SK-N-MC (cell line): Measurements from ENCODE around the gene ZDHHC13.

Experiments
- DNase-seq: peaks from one replicate; pipeline ENCODE4 v3.0.0-alpha.2; 2011; ENCODE audit warnings: low read depth, low spot score
- H3K27ac ChIP-seq: fragments of 200-600 bp; sonication (generic); 2 replicates; pipeline ENCODE4 v1.5.1; 2016; ENCODE audit warnings: mixed run types
- H3K36me3 ChIP-seq: fragments of 200-600 bp; sonication (generic); 2 replicates; pipeline ENCODE4 v1.6.1; 2017; ENCODE audit warnings: antibody characterized with exemption, low read length, mixed read lengths; ENCODE audit not compliant: insufficient read depth
- H3K4me3 ChIP-seq: fragments of 200-600 bp; sonication (generic); 2 replicates; pipeline ENCODE4 v1.5.1; 2016
- H3K9ac ChIP-seq: fragments of 200-600 bp; sonication (generic); 2 replicates; pipeline ENCODE4 v1.8.0; 2017; ENCODE audit warnings: mixed run types, mixed read lengths; ENCODE audit not compliant: insufficient read length
- H3K9me3 ChIP-seq: fragments of 200-600 bp; sonication (generic); 2 replicates; pipeline ENCODE4 v1.6.1; 2017; ENCODE audit warnings: low read depth, mild to moderate bottlenecking, antibody characterized with exemption, low read length, moderate library complexity, mixed read lengths
- EZH2 ChIP-seq: fragments of 200-600 bp; sonication (generic); IDR thresholded peaks from one replicate; pipeline ENCODE4 v1.6.1; 2017; ENCODE audit warnings: antibody characterized with exemption
- FOXP2 ChIP-seq: optimal IDR thresholded peaks from 2 replicates; pipeline ENCODE3; 2011; ENCODE audit warnings: mild to moderate bottlenecking, moderate library complexity; ENCODE audit not compliant: insufficient read depth; ENCODE audit errors: extremely low read length, control extremely low read depth
- POLR2AphosphoS5 ChIP-seq: IDR thresholded peaks from 2 replicates; pipeline ENCODE4 v1.6.1; 2012; ENCODE audit warnings: mild to moderate bottlenecking, low read depth, low read length, borderline replicate concordance

ZDHHC13 gene

DNA sequence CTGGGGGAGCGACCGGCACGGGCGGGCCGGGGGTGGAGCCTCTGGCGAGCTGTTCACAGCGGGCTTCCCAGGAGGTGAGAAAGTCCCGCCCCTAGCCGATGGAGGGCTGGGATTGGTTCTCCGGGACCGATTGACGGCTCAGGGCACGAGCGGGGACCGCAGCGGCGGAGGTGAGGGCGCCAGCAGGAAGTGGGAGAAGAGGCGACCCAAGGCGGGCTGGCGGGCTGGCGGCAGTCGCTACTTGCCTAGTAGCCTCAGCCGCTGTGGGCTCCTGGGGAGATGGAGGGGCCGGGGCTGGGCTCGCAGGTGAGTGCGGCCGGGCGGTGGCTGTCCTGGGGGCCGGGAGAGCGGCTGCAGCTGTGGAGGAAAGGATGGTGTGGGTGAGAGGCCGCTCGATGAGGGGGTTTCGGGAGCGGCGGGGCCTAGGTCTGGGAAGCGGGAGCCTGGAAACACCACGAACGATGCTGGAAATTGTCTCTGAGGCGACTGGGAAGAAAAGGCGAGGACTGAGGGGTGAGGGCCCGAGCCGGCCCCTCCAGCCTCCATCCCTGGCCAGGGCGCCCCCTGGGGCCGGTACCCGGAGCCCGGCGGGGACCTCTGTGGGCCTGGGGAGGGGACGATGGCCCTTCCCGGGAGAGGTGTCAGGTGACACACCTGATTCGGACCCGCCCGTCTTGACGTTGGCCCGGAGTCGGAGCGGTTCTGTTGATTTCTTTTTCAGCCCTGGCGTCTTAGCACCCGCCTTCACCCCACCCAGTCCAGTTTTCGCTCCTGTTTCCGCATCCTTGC, at the start of gene ZDHHC13:
Gene ZDHHC13 (plus strand): TSS at position 198 of the 789 bp plus-strand sequence. CDS start 82 bp downstream, at position 280.
- Histone ChIP-seq H3K27ac (no peak within 1 kb of the TSS), H3K9me3 (no peaks in the 10 kb centered on the region), H3K36me3 (no peaks in the 10 kb centered on the region), H3K4me3 (peak within 1 kb of the TSS; percentile 89), H3K9ac (peak within 1 kb of the TSS; percentile 71)
- peak; percentile 28 for DNase-seq
- no peak for TF ChIP-seq EZH2
- TF ChIP-seq POLR2AphosphoS5, result peak; percentile 80; the same call in 1 of the 2 replicates
- TF ChIP-seq FOXP2, result no peak

GRCh38 chr11:19071255-19071654, 45.7 kb upstream of the ZDHHC13 start:
- peak; percentile 66 for DNase-seq
- Histone ChIP-seq H3K4me3 (no peak overlapping the region), H3K9ac (no peak overlapping the region), H3K27ac (no peak overlapping the region), H3K36me3 (no peaks in the 10 kb centered on the region), H3K9me3 (no peaks in the 10 kb centered on the region)
- no peak for TF ChIP-seq FOXP2
- no peak for TF ChIP-seq EZH2
- TF ChIP-seq POLR2AphosphoS5, result no peak

DNA sequence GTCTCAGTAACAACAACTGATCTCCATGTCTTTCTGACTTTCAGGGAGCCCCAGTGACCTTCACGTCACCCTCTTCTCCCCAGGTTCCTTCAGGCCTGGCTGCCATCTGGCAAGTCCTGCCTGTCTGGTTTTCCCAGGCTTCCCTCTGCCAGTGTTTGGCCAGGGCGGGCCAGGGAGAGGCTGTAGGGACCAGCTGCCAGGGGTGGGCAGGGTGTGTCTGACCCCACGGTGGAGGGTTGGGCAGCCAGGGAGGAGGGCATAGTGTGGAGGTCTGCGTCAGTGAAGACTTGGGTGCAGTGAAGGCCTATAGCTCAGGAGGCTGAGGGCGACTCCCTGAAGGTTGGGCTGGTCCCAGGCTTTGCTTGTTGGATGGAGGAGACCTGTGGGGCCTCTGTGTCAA, 44.5 kb upstream of the ZDHHC13 start:
- Histone ChIP-seq H3K9ac (no peak overlapping the region), H3K27ac (no peak overlapping the region), H3K4me3 (no peak overlapping the region), H3K36me3 (no peaks in the 10 kb centered on the region), H3K9me3 (no peaks in the 10 kb centered on the region)
- DNase-seq, result no peak
- TF ChIP-seq POLR2AphosphoS5 (no peak), EZH2 (no peak), FOXP2 (no peak)

DNA sequence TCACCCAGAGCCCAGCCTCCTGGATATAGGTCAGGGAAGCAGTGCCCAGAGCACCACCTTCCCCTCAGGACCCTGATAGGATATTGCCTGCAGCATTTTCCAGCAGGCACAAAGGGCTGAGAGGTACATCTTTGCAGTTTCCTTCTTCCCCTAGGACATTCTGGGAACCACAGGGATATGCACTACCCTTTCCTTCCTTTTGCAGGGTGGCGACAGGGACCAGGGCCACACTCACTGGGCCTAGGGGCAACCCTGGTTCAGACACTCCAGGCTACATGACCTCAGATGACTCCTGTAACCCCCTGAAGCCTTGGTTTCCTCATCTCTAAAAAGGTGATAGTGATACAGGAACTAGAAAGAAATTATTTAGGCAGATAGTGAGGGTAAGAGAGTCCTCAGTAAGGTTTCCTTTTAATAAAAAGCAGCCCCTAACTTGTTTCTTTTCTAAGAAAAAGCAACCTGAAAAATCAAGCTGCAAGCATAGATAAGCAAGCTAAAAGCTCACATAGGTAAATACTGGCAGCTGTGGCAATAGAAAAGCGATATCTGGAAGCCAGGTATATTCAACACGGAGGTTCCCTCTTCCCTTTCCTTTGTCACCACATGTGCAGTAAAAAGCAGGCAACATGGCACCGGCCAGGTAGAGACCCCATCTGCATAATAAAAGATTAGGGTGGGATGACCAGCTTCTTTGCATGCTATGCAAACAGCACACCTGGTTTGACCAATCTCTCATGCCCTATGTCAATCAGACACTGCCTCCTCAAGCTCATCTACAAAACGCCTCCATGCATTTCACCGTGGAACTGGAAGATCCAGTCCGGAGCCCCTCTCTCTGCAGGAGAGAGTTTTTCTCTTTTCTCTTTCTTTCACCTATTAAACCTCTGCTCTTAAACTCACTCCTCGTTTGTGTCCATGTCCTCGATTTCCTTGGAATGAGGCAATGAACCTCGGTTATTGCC, 43.2 kb upstream of the ZDHHC13 start:
- no peak for TF ChIP-seq POLR2AphosphoS5
- Histone ChIP-seq H3K36me3 (no peaks in the 10 kb centered on the region), H3K4me3 (no peak overlapping the region), H3K27ac (no peak overlapping the region), H3K9me3 (no peaks in the 10 kb centered on the region), H3K9ac (no peak overlapping the region)
- DNase-seq, result no peak

DNA sequence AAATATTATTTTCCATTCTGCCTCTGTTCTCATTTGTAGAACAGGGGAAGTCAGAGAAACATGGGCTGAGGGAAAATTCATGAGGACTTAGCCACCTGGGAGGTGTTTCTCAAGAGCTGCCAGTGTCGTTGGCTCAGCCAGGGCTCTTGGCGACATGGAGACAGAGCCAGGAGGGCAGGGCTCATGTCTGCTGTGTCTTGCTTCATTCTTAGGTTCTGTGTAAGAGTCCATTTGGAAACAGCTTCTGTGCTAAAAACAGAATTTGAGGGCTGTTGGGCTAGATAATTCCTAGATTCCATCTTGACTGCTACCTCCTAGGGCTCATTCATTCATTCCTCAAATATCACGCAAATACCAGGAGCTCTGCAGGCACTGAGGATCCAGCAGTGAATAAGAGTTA, 41.3 kb upstream of the ZDHHC13 start:
- H3K36me3 ChIP-seq, result no peaks in the 10 kb centered on the region
- no peak for DNase-seq
- H3K27ac ChIP-seq, result no peak overlapping the region
- H3K9me3 ChIP-seq, result no peaks in the 10 kb centered on the region
- no peak overlapping the region for H3K9ac ChIP-seq
- no peak overlapping the region for H3K4me3 ChIP-seq
- TF ChIP-seq POLR2AphosphoS5 (no peak), FOXP2 (no peak), EZH2 (no peak)

DNA sequence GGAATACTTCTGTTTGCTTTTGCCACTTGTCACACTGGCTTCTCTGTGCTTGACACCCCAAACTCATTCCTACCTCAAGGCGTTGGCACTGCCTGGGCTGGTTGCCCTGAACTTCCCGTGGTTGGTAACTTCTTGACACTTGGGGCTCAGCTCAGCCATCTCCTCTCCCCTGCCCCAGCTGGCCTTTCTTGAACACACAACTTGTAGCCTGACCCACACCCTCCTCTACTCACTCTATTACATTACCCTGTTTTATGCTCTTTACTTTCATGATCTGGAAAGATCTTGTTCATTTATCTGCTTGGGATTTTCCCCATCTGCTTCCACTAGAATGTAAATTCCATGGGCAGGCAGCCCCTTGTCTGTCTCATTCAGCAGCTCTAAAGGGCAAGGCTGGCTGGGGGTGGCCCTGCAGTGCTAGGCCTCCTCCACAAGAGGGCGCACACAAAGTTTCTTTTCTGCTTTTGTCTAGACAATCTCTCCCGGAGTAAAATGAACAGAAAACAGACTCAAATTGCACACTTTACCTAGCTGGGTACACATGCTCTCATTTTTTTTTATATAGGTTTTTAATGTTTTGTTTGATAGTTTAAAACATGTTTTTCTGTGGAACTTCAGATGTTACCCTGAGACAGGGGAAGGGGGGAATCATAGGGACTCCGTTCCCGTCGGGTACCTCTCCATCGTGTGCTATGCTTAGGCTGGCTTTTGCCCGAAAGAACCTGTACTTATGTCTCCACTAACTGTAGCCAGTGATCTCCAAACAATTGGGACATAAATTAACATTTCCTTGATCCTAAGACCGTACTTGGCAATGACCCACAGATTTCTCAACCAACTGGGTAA, 40.0 kb upstream of the ZDHHC13 start:
- no peak for TF ChIP-seq EZH2
- TF ChIP-seq POLR2AphosphoS5, result no peak
- no peak for TF ChIP-seq FOXP2
- Histone ChIP-seq H3K27ac (no peak overlapping the region), H3K36me3 (no peaks in the 10 kb centered on the region), H3K9me3 (no peaks in the 10 kb centered on the region), H3K9ac (no peak overlapping the region), H3K4me3 (no peak overlapping the region)
- peak; percentile 6 for DNase-seq

DNA sequence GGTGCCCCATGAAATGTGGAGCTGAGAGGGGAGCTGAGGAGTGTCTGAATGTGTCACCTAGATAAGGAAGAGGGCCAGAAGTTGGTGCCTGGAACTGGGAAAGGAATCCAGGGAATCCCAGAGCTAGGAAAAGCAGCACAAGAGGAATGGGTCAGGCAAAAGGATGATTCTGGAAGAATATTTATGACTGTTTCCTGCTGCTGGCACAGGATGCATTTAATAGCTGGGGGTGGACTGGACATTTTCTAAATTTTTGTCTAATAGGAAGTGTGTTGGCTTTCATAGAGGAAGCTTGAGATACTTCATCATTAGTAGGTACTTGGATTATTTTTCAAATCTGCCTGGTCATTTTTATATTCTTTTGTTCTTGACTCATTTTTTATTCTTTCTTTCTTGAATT, 39.0 kb upstream of the ZDHHC13 start:
- TF ChIP-seq POLR2AphosphoS5 (no peak), EZH2 (no peak), FOXP2 (no peak)
- H3K27ac ChIP-seq, result no peak overlapping the region
- DNase-seq, result no peak
- H3K36me3 ChIP-seq, result no peaks in the 10 kb centered on the region
- H3K9me3 ChIP-seq, result no peaks in the 10 kb centered on the region
- no peak overlapping the region for H3K4me3 ChIP-seq
- no peak overlapping the region for H3K9ac ChIP-seq
